Measurements from ENCODE around the gene RCAN1.

DNA sequence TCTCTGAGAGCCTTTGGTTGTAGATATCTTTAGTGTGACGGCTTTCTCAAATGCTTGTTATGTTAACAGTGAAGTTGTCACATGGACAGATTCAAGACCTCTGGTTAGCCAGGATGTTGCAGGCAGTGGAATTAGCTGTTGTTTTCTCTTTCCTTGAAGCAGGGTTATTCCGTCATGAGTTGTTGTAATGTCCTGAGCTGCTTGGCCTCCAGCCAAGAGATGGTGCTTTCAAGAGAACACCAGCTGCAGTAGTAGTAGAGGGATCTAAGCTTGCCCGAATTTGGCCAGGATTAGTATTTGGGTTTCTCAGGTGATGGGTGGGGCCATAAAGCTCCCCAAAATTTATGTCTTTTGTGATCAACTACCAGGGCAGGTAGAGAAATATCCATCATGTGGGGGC is 116.3 kb downstream of the RCAN1 start:
- TF ChIP-seq, protein P1, sequence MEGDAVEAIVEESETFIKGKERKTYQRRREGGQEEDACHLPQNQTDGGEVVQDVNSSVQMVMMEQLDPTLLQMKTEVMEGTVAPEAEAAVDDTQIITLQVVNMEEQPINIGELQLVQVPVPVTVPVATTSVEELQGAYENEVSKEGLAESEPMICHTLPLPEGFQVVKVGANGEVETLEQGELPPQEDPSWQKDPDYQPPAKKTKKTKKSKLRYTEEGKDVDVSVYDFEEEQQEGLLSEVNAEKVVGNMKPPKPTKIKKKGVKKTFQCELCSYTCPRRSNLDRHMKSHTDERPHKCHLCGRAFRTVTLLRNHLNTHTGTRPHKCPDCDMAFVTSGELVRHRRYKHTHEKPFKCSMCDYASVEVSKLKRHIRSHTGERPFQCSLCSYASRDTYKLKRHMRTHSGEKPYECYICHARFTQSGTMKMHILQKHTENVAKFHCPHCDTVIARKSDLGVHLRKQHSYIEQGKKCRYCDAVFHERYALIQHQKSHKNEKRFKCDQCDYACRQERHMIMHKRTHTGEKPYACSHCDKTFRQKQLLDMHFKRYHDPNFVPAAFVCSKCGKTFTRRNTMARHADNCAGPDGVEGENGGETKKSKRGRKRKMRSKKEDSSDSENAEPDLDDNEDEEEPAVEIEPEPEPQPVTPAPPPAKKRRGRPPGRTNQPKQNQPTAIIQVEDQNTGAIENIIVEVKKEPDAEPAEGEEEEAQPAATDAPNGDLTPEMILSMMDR (IDR thresholded peaks at IDR 0.05): no peak
- no peak for TF ChIP-seq POLR2A (IDR thresholded peaks at IDR 0.05)
